ENCODE measurements around the gene BCAM.
"Not testable (repeated sequence)": the region's sequence is repeated elsewhere in the genome, so short reads cannot be mapped to it uniquely, and the experiment has no call there.

GRCh38 chr19:44772144-44772543 lies 36.8 kb upstream of the BCAM start:
- not testable (repeated sequence) for TF ChIP-seq USF1 (IDR thresholded peaks at IDR 0.05; ENCODE audit: borderline replicate concordance, extremely low read length, insufficient read depth, low read depth, low read length); CHD1 (IDR thresholded peaks at IDR 0.05; ENCODE audit: low read depth, low read length); CTCF (IDR thresholded peaks at IDR 0.05 in 2 of 3, conservative IDR thresholded peaks at IDR 0.05 in 1 of 3; ENCODE audit: control insufficient read depth in 2 of 3, extremely low read depth in 1 of 3, insufficient read depth in 1 of 3, low read depth in 3 of 3, low read length in 3 of 3); ESRRA (IDR thresholded peaks at IDR 0.05; ENCODE audit: low read length); MXI1 (IDR thresholded peaks at IDR 0.05; ENCODE audit: low read depth, low read length); RFX5 (IDR thresholded peaks at IDR 0.05; ENCODE audit: low read depth, low read length); FOXK2 (IDR thresholded peaks at IDR 0.05); RAD21 (IDR thresholded peaks at IDR 0.05; ENCODE audit: insufficient read depth, low read depth, low read length); SRF (IDR thresholded peaks at IDR 0.05; ENCODE audit: low read depth in 2 of 2, low read length in 2 of 2); CBX5 (IDR thresholded peaks at IDR 0.05; ENCODE audit: low read depth); FOS (IDR thresholded peaks at IDR 0.05; ENCODE audit: borderline replicate concordance, extremely low read depth, insufficient read length)
